WERI-Rb-1 (cell line): ENCODE results near the gene FOXP2.

Experiments used
- DNase-seq: peaks from one replicate; pipeline ENCODE4 v3.0.0-alpha.2; 2020
- H3K27ac ChIP-seq: fragments of 250-450 bp; sonication (Bioruptor Pico); 2 replicates; pipeline ENCODE4 v1.5.1; 2020; ENCODE audit warnings: mild to moderate bottlenecking, moderate library complexity
- H3K27me3 ChIP-seq: fragments of 250-450 bp; sonication (Bioruptor Pico); 2 replicates; pipeline ENCODE4 v1.5.1; 2021; ENCODE audit warnings: mild to moderate bottlenecking, low read depth, moderate library complexity; ENCODE audit not compliant: insufficient read depth, severe bottlenecking
- H3K36me3 ChIP-seq: fragments of 250-450 bp; sonication (Bioruptor Pico); 2 replicates; pipeline ENCODE4 v1.5.1; 2020; ENCODE audit warnings: mild to moderate bottlenecking, moderate library complexity
- H3K4me3 ChIP-seq: 2 replicates; pipeline ENCODE4 v1.5.1; 2011; ENCODE audit warnings: low read depth, mild to moderate bottlenecking, control low read depth, low read length
- H3K9me3 ChIP-seq: fragments of 250-450 bp; sonication (Bioruptor Pico); 2 replicates; pipeline ENCODE4 v1.5.1; 2021; ENCODE audit warnings: mild to moderate bottlenecking, moderate library complexity; ENCODE audit not compliant: severe bottlenecking
- TF ChIP-seq, protein P1 (sequence below): IDR thresholded peaks from 2 replicates; pipeline ENCODE4 v1.5.1; 2011; ENCODE audit warnings: low read depth, mild to moderate bottlenecking, control low read depth, inconsistent platforms, low read length

The FOXP2 gene

DNA sequence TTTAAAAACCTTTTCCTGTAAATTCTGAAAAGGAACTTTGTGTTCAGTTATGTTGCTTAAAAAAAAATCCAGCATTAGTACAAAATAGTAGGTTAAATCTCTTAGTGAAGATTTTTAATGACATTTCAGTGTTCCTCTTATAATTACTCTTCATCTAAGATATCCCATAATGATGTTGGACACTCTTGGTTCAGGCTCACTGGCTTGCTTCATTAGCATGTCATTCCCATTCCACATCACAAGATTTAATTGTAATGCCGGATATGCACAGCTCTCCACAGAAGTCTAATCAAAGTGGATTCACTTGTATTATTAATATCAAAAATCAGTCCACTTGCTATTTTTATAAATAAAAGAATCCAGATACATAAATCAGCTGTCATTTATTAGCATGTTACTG lies 327.3 kb downstream of the FOXP2 start:
- H3K4me3 ChIP-seq: no peak overlapping the region
- no peaks in the 10 kb centered on the region for H3K36me3 ChIP-seq
- TF ChIP-seq, protein P1, sequence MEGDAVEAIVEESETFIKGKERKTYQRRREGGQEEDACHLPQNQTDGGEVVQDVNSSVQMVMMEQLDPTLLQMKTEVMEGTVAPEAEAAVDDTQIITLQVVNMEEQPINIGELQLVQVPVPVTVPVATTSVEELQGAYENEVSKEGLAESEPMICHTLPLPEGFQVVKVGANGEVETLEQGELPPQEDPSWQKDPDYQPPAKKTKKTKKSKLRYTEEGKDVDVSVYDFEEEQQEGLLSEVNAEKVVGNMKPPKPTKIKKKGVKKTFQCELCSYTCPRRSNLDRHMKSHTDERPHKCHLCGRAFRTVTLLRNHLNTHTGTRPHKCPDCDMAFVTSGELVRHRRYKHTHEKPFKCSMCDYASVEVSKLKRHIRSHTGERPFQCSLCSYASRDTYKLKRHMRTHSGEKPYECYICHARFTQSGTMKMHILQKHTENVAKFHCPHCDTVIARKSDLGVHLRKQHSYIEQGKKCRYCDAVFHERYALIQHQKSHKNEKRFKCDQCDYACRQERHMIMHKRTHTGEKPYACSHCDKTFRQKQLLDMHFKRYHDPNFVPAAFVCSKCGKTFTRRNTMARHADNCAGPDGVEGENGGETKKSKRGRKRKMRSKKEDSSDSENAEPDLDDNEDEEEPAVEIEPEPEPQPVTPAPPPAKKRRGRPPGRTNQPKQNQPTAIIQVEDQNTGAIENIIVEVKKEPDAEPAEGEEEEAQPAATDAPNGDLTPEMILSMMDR: no peak
- no peaks in the 10 kb centered on the region for H3K27me3 ChIP-seq
- no peak for DNase-seq
- H3K9me3 ChIP-seq: no peaks in the 10 kb centered on the region
- H3K27ac ChIP-seq: no peak overlapping the region
